Uterus (tissue), 2 donors: Measurements from ENCODE around the gene DGLUCY.

ENCODE experiments used
- CTCF ChIP-seq, 4 experiments: fragments of 200-600 bp in 2 of 4; fragments of 450-650 bp in 2 of 4; sonication (generic) in 2 of 4; IDR thresholded peaks; one replicate each; pipeline ENCODE4 v1.5.1; 2016 to 2019; ENCODE audit warnings: antibody characterized with exemption in 4 of 4, mild to moderate bottlenecking in 2 of 4, moderate library complexity in 1 of 4
- POLR2A ChIP-seq, 2 donors: fragments of 450-650 bp; IDR thresholded peaks; one replicate each; pipeline ENCODE4 v1.6.1; 2016; ENCODE audit warnings: antibody characterized with exemption in 2 of 2, mild to moderate bottlenecking in 1 of 2, moderate library complexity in 1 of 2

GRCh38 chr14:91092073-91092472, 21.8 kb upstream of the DGLUCY start:
- TF ChIP-seq POLR2A (IDR thresholded peaks at IDR 0.05) (no peak), CTCF (IDR thresholded peaks at IDR 0.05) (no peak)
